NT2/D1 (cell line): ENCODE data around the gene ITIH5.

ENCODE experiments used
- SUZ12 ChIP-seq: IDR thresholded peaks from 2 replicates; pipeline ENCODE4 v1.6.1; 2011; ENCODE audit not compliant: insufficient read length, insufficient read depth; ENCODE audit errors: extremely low read depth
- YY1 ChIP-seq: IDR thresholded peaks from 2 replicates; pipeline ENCODE4 v1.6.1; 2011; ENCODE audit not compliant: insufficient read length, insufficient read depth

- no peak for TF ChIP-seq SUZ12
- TF ChIP-seq YY1, result no peak
These were observed 736 bp upstream of the ITIH5 start for GRCh38 chr10:7667262-7668141.
